ENCODE measurements around the gene TANGO2.
"Not testable (repeated sequence)": the region's sequence is repeated elsewhere in the genome, so short reads cannot be mapped to it uniquely, and the experiment has no call there.

Gene TANGO2

DNA sequence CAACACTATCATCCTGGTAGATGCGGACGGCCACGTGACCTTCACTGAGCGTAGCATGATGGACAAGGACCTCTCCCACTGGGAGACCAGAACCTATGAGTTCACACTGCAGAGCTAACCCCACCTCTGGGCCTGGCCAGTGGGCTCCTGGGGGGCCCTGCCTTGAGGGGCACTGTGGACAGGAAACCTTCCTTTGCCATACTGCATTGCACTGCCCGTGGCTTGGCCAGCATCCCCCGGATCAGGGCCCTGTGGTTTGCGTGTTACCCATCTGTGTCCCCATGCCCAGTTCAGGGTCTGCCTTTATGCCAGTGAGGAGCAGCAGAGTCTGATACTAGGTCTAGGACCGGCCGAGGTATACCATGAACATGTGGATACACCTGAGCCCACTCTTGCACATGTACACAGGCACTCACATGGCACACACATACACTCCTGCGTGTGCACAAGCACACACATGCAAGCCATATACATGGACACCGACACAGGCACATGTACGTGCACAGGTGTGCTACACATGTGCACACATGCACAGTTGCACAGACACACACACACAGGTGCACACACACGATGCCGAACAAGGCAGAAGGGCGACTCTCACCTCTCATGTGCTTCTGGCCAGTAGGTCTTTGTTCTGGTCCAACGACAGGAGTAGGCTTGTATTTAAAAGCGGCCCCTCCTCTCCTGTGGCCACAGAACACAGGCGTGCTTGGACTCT lies 43.8 kb downstream of the TANGO2 start:
- Histone ChIP-seq H3K4me3 (ENCODE audit: low read length) (no peak overlapping the region), H3K4me1 (ENCODE audit: control insufficient read depth, insufficient read depth, low read length) (no peaks in the 10 kb centered on the region), H3K9ac (ENCODE audit: low read length) (no peak overlapping the region), H3K36me3 (ENCODE audit: control insufficient read depth, insufficient read depth, low read length) (peaks cover 5% of the 10 kb centered on the region), H3K27me3 (ENCODE audit: control insufficient read depth, insufficient read depth, low read length) (no peaks in the 10 kb centered on the region), H3K9me3 (ENCODE audit: control insufficient read depth, low read length) (no peaks in the 10 kb centered on the region)

DNA sequence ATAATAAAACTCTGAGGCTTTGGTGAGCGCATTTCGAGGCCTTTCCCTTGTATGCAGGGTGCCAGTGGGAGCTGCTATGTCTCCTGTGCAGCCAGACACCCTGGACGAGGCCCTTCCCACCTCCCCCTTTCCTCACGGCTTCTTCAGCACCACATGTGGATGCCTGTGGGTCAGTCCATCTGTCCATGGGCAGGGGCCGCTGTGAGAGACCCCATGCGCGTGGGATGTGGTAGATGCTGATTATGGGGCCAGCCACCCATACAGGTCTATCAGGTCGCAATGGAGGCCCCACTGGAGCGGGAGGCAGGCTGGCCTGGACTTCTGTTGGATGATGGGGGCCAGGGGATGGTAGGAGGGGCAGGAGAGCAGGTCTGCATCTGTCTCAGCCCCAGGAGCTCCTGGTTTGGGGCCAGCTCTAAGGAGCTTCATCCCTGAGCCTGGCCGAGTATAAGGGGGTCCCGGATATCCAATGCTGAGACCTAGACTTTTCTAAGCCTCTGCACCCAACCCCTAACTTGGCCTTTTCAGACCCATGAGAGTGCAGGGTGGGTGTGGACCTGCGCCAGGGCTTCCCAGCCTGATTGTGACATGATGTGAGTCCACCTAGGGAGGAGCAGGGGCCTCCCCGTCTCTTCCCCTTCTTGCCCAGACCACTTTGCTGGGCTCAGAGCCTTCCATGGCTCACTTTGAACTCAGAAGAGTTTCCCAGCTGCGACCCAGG lies 45.1 kb downstream of the TANGO2 start:
- H3K4me1 ChIP-seq (ENCODE audit: control insufficient read depth, insufficient read depth, low read length), result no peaks in the 10 kb centered on the region
- no peak overlapping the region for H3K9ac ChIP-seq (ENCODE audit: low read length)
- peaks cover 5% of the 10 kb centered on the region for H3K36me3 ChIP-seq (ENCODE audit: control insufficient read depth, insufficient read depth, low read length)
- no peak overlapping the region for H3K4me3 ChIP-seq (ENCODE audit: low read length)
- no peaks in the 10 kb centered on the region for H3K27me3 ChIP-seq (ENCODE audit: control insufficient read depth, insufficient read depth, low read length)
- no peaks in the 10 kb centered on the region for H3K9me3 ChIP-seq (ENCODE audit: control insufficient read depth, low read length)

DNA sequence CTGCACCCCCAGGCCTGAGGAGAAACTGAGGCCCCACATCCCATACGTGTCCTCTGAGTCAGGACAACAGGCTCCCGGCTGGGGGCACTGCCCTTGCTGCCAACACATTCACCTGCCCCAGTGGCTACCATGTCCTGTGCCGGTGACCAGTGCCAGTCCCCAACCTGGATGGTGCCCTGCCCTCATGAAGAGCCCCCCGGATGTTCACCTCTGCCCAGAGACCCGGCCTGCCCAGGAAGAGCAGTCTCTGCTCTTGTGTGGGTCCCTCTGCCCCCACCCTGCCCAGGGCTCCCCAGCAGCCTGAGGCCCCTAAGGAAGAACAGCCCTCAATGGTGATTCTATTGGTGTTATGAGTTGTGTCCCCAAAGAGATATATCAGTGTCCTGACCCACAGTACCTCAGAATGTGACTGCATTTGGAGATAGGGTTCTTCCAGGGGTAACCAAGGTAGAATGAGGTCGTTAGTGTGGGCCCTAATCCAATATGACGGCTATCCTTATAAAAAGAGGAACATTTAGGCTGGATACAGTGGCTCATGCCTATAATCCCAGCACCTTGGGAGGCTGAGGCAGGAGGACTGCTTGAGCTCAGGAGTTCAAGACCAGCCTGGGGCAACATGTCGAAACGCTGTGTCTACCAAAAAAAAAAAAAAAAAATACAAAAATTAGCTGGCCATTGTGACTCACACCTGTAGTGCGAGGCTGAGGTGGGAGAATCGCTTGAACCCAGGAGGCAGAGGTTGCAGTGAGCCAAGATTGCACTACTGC lies 45.9 kb downstream of the TANGO2 start:
- Histone ChIP-seq H3K9me3 (ENCODE audit: control insufficient read depth, low read length) (no peaks in the 10 kb centered on the region), H3K4me3 (ENCODE audit: low read length) (no peak overlapping the region), H3K9ac (ENCODE audit: low read length) (no peak overlapping the region), H3K27me3 (ENCODE audit: control insufficient read depth, insufficient read depth, low read length) (no peaks in the 10 kb centered on the region), H3K36me3 (ENCODE audit: control insufficient read depth, insufficient read depth, low read length) (peaks cover 5% of the 10 kb centered on the region), H3K4me1 (ENCODE audit: control insufficient read depth, insufficient read depth, low read length) (no peaks in the 10 kb centered on the region)

DNA sequence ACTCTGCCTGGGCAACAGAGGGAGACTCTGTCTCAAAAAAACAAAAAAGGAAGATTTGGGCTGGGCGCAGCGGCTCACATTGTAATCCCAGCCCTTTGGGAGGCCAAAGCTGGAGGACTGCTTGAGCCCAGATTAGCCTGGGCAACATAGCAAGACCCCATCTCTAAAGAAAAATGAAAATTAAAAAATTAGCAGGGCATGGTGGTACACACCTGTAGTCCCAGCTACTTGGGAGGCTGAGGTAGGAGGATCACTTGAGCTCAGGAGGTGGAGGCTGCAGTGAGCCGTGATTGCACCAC lies 46.4 kb downstream of the TANGO2 start:
- H3K9me3 ChIP-seq (ENCODE audit: control insufficient read depth, low read length); H3K4me1 ChIP-seq (ENCODE audit: control insufficient read depth, insufficient read depth, low read length); H3K9ac ChIP-seq (ENCODE audit: low read length); H3K27me3 ChIP-seq (ENCODE audit: control insufficient read depth, insufficient read depth, low read length); H3K4me3 ChIP-seq (ENCODE audit: low read length); H3K36me3 ChIP-seq (ENCODE audit: control insufficient read depth, insufficient read depth, low read length): not testable (repeated sequence)

DNA sequence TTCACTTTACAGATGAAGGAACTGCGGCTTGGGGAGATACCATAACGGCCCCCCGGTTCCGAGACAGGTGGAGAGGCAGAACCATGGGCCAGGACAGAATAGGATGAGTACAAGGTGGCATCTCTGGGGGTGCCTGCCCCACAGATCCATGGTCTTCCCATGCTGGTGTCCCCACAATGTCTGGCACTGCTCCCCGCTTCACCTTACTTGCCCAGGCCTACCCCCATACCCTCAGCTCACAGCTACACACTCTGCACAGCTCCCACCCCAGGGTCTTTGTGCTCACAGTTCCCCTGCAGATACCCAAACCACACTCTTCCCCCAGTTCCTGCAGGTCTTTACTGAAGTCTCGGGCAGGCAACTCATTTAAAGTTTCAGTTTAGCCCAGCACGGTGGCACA lies 47.7 kb downstream of the TANGO2 start:
- H3K9ac ChIP-seq (ENCODE audit: low read length), result no peak overlapping the region
- H3K4me3 ChIP-seq (ENCODE audit: low read length), result no peak overlapping the region
- H3K36me3 ChIP-seq (ENCODE audit: control insufficient read depth, insufficient read depth, low read length), result peaks cover 5% of the 10 kb centered on the region
- H3K9me3 ChIP-seq (ENCODE audit: control insufficient read depth, low read length), result no peaks in the 10 kb centered on the region
- H3K4me1 ChIP-seq (ENCODE audit: control insufficient read depth, insufficient read depth, low read length), result no peaks in the 10 kb centered on the region
- no peaks in the 10 kb centered on the region for H3K27me3 ChIP-seq (ENCODE audit: control insufficient read depth, insufficient read depth, low read length)

DNA sequence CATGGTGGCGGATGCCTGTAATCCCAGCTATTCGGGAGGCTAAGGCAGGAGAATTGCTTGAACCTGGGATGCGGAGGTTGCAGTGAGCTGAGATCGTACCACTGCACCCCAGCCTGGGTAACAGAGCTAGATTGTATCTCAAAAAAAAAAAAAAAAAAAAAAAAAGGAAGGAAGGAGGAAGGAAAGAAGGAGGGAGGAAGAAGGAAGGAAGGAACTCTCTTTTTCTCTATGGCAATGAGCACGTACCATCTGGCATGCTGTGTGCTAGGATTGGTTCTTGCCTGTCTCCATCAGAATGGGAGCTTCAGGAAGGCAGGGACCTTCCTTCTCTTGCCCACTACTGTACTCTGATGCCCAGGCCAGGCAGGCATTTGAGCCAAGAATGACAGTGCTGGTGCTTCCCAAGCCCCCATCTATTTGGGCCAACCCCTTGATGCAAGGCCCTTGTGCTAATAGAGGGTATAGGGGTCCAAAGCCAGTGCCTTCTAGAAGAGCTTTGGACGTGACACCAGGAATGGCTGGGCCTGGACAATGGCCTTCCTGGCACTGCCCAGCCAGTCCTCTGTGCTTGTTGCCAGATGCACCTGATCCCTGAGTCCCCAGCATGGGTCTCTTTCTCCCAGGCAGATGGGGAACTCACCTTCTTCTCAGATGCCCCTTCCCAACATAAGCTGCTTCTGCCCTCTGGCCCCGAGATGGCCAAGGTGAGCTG lies 48.6 kb downstream of the TANGO2 start:
- no peaks in the 10 kb centered on the region for H3K4me1 ChIP-seq (ENCODE audit: control insufficient read depth, insufficient read depth, low read length)
- H3K27me3 ChIP-seq (ENCODE audit: control insufficient read depth, insufficient read depth, low read length), result no peaks in the 10 kb centered on the region
- no peak overlapping the region for H3K9ac ChIP-seq (ENCODE audit: low read length)
- peaks cover 5% of the 10 kb centered on the region for H3K36me3 ChIP-seq (ENCODE audit: control insufficient read depth, insufficient read depth, low read length)
- no peaks in the 10 kb centered on the region for H3K9me3 ChIP-seq (ENCODE audit: control insufficient read depth, low read length)
- no peak overlapping the region for H3K4me3 ChIP-seq (ENCODE audit: low read length)

DNA sequence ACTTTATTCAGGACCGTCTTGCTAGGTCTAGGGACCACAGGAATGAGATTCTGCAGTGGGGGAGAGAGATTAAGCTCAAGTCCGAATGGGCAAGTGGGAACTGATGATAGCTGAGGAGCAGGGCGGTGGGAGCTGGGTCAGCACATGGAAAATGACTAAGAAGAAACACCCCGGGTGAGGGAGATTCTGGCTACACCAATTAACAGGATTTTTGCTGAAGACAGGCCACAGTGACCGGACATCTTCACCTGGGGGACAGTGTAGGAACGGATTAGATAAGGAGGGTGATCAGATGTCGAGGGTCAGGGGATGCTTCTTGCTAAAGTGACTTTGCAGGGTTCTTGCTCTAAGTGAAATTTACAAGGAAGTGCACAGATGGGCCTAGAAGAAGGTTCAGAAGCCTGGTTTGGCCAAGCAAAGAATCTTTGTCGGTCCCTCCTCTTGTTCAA lies 50.6 kb downstream of the TANGO2 start:
- no peaks in the 10 kb centered on the region for H3K4me1 ChIP-seq (ENCODE audit: control insufficient read depth, insufficient read depth, low read length)
- no peak overlapping the region for H3K4me3 ChIP-seq (ENCODE audit: low read length)
- no peak overlapping the region for H3K9ac ChIP-seq (ENCODE audit: low read length)
- no peaks in the 10 kb centered on the region for H3K36me3 ChIP-seq (ENCODE audit: control insufficient read depth, insufficient read depth, low read length)
- H3K9me3 ChIP-seq (ENCODE audit: control insufficient read depth, low read length), result no peaks in the 10 kb centered on the region
- no peaks in the 10 kb centered on the region for H3K27me3 ChIP-seq (ENCODE audit: control insufficient read depth, insufficient read depth, low read length)

DNA sequence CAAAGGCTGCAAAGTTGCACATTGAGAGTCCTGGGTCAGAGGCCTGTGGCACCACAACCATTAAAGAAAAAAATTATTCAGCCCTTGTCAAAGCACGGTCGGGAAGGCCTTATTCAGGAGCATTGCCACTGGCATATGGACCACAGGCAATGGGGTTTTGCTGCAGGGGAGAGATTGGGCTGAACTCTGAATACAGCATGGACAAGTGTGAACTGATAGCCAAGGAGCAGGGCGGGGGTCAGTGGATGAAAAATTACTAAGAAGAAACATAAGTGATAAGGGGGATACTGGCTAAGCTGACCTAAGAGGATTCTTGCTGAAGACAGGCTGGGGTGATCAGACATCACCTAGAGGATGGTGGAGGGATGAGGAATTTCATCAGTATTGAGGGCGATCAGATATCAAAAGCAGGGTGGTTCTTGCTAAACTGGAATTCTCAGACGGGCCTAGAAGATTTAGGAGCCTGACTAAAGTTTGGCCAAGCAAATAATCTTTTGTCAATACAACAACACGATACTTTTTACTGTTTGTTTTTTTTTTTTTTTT lies 55.8 kb downstream of the TANGO2 start:
- Histone ChIP-seq H3K9me3 (ENCODE audit: control insufficient read depth, low read length) (no peaks in the 10 kb centered on the region), H3K27me3 (ENCODE audit: control insufficient read depth, insufficient read depth, low read length) (no peaks in the 10 kb centered on the region), H3K4me3 (ENCODE audit: low read length) (no peak overlapping the region), H3K4me1 (ENCODE audit: control insufficient read depth, insufficient read depth, low read length) (peaks cover 10% of the 10 kb centered on the region), H3K36me3 (ENCODE audit: control insufficient read depth, insufficient read depth, low read length) (no peaks in the 10 kb centered on the region), H3K9ac (ENCODE audit: low read length) (no peak overlapping the region)

DNA sequence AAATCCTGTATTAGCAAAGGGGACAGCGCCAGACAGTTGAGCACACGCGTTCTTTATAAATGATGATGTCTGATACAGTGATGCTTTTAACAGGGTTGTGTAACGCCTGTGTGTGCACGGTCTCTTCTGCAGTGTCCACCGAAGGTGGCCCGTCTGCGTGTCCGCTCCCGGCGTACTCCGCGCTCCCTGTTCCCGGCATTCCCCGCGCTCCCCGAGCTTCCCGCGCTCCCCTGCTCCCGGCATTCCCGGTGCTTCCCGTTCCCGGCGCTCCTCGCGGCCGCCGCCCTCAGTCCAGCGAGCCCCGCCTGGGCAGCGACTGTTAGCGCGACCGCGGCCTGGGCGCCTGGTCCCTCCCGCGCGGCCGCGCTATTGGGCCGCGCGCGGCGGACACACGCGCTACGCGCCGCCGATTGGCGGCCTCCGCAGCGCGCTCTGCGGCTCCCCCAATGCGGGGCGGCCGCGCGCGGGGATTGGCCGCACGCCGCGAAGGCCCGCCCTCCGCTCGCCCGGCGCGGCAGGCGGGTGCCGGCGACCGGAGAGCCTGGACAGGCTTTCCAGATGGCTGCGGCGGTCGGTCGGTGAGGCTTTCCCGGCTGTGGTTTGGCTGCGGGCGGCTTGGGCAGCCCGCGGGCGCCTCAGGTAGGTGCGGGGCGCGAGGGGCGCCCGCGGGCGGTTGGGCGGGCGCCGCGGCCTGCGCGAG lies 59.0 kb downstream of the TANGO2 start, which contains the start of gene DGCR8:
Gene DGCR8, plus strand, starts transcription at position 497 of the 700 bp plus-strand sequence. CDS start 5,723 bp downstream, outside the sequence.
- Histone ChIP-seq H3K4me1 (ENCODE audit: control insufficient read depth, insufficient read depth, low read length) (peaks cover 27% of the 10 kb centered on the region), H3K9ac (ENCODE audit: low read length) (peak within 1 kb of the TSS; percentile 88)

DNA sequence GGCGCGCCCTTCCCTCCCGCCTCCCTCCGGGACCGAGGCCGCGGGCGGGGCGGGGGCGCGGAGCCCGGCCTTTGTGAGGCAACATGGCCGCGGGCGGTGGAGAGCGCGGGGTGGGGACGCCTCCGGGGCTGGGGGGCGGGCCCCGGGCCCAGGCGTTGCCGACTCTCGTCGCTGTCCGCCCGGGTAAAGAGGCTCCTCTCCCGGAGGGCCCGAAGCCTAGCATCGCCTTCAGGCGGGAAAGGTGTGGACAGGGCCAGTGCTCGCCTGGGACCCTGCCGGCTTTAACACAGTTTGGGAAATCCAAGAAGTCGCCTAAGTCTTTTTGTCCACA lies 59.5 kb downstream of the TANGO2 start:
- Histone ChIP-seq H3K4me1 (ENCODE audit: control insufficient read depth, insufficient read depth, low read length) (peaks cover 30% of the 10 kb centered on the region), H3K36me3 (ENCODE audit: control insufficient read depth, insufficient read depth, low read length) (no peaks in the 10 kb centered on the region), H3K27me3 (ENCODE audit: control insufficient read depth, insufficient read depth, low read length) (no peaks in the 10 kb centered on the region), H3K4me3 (ENCODE audit: low read length) (peak overlapping the region; percentile 83), H3K9ac (ENCODE audit: low read length) (peak overlapping the region; percentile 88), H3K9me3 (ENCODE audit: control insufficient read depth, low read length) (no peaks in the 10 kb centered on the region)

More for the DNA sequence above, 59.0 kb downstream of the TANGO2 start, which contains the start of gene DGCR8:
- Histone ChIP-seq H3K9me3 (ENCODE audit: control insufficient read depth, low read length) (no peaks in the 10 kb centered on the region), H3K36me3 (ENCODE audit: control insufficient read depth, insufficient read depth, low read length) (no peaks in the 10 kb centered on the region), H3K27me3 (ENCODE audit: control insufficient read depth, insufficient read depth, low read length) (no peaks in the 10 kb centered on the region), H3K4me3 (ENCODE audit: low read length) (peak within 1 kb of the TSS; percentile 84)

Measured in mucosa of stomach (tissue), 1 donor.